Renal cortical epithelial cell (primary cell): ENCODE results near the gene CALD1. TPM values are rescaled to one million over a fixed set of nuclear protein-coding genes. Genes with fewer than 3 reads are reported as not detected.
"Not testable (repeated sequence)": the region's sequence is repeated elsewhere in the genome, so short reads cannot be mapped to it uniquely, and the experiment has no call there.

Experiments
- DNase-seq: peaks from one replicate; pipeline ENCODE4 v3.0.0-alpha.2; 2011; ENCODE audit warnings: low read depth
- total RNA-seq: library from RNA; depleted of rRNA; stranded (reverse); fragments of >200 nt; gene quantifications from 2 replicates; pipeline ENCODE4 v1.2.3, GENCODE V29; 2014

The CALD1 gene
- total RNA-seq, 1 donor from 2014 or later, result 155 TPM

DNA sequence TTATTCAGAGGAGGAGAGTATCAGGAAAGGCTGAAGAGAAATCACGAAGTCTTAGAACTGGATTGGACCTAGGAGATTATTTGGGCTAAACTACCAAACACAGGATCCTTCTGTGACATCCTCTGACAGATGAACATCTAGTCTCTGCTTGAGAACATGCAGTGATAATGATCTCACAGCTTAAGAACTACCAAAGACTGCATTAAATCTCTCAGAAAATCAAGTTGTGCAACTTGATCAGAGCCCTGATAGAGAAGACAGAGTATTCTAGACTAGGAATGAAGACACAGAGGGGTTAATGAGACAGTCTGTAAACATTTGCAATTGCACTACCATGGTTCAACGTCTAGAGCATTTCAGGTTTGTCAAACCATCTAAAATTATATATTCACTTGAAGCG is 169.7 kb downstream of the CALD1 start:
- no peak for DNase-seq

DNA sequence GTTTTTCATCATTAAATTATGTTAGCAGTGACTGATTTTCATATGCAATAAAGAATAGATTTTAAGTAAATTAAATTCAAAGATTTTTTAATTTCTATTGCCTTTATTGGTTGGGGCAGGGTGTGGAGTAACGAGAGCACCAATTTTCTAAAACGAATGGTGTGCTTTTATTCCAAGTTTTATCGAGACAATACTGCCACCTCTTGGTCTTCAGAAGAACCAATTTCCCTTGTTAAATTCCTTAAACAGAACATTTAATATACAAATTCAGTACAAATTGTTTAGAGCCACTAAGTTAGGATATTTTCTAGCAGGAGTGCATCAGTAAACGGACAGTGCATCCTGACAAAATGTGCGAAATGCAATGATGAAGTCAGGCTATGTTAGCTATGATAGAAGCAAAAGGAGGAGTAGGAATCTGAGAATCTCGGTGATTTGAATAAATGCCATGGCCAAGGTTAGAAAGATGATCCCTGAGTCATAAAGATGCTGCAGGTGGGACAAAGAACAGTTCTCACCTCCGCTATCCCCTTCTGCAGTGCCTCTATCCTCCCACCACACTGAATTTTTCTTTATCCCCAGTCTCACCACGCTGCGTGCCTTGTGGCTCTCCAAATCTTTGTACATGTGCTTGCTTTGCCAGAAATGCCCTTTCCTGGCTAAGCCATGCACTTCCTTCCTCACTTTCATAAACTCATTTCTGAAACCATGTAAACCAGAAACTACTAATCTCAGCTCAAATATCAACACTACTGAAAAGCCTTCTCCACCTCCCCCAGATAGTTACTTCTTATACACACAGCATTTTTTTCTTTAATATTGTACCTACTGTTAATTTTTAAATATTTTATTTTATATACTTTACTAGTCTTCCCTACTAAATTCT is 175.0 kb downstream of the CALD1 start:
- peak; percentile 64 for DNase-seq

- DNase-seq, result no peak
Observed at GRCh38 chr7:134957005-134957404, 177.6 kb downstream of the CALD1 start.

GRCh38 chr7:134959810-134960209 is 180.4 kb downstream of the CALD1 start:
- DNase-seq, result no peak

- no peak for DNase-seq
Observed at GRCh38 chr7:134962270-134962780, 182.9 kb downstream of the CALD1 start.

GRCh38 chr7:134963036-134963435 is 183.6 kb downstream of the CALD1 start:
- no peak for DNase-seq

GRCh38 chr7:134966691-134967090 is 187.3 kb downstream of the CALD1 start:
- DNase-seq, result peak; percentile 66

DNA sequence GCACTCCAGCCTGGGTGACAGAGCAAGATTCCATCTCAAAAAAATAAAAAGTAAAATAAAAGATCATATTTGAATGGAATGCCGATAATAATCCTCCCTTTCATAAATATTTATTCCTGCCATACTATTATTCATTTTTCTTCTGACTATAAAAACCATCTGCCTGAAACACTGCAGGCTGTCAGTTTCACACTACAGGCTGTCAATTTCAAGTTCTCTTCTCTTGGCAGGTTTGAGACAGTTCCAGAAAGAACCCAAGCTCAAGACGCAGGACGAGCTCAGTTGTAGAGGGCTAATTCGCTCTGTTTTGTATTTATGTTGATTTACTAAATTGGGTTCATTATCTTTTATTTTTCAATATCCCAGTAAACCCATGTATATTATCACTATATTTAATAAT is 188.7 kb downstream of the CALD1 start:
- no peak for DNase-seq

DNA sequence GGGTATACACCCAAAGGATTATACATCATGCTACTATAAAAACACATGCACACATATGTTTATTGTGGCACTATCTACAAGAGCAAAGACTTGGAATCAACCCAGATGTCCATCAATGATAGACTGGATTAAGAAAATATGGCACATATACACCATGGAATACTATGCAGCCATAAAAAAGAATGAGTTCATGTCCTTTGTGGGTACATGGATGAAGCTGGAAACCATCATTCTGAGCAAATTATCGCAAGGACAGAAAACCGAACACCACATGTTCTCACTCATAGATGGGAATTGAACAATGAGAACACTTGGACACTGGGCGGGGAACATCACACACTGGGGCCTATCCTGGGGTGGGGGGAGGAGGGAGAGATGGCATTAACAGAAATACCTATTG is 202.2 kb downstream of the CALD1 start:
- not testable (repeated sequence) for DNase-seq

- no peak for DNase-seq
Observed at GRCh38 chr7:134985894-134986362, 206.5 kb downstream of the CALD1 start.

- peak; percentile 90 for DNase-seq
Observed at GRCh38 chr7:134986363-134987251, 207.2 kb downstream of the CALD1 start, which contains the start of gene AGBL3. Gene AGBL3 (plus strand): TSS chr7:134986508. CDS start chr7:134987934, 1,426 bp downstream.

DNA sequence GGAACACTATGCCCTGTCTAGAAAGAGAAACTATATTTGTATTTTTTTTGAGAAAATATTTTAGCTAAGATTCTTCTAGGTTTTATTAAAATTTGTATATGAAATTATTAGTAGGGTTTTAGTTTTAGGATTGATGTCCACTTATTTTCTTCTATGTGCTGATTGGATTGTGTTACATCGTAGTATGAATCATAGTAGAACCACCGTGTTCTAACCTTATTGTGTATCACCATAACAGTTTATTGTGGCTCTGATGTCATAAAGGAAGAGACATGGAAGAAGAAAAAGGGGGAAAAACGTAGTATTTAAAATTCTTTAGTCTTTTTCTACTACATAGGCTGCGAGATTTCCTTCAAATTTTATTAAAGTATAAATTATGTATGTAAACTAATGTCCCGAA is 208.7 kb downstream of the CALD1 start:
- peak; percentile 43 for DNase-seq

- DNase-seq, result peak; percentile 93
Observed at GRCh38 chr7:134991469-134992339, 212.3 kb downstream of the CALD1 start.

DNA sequence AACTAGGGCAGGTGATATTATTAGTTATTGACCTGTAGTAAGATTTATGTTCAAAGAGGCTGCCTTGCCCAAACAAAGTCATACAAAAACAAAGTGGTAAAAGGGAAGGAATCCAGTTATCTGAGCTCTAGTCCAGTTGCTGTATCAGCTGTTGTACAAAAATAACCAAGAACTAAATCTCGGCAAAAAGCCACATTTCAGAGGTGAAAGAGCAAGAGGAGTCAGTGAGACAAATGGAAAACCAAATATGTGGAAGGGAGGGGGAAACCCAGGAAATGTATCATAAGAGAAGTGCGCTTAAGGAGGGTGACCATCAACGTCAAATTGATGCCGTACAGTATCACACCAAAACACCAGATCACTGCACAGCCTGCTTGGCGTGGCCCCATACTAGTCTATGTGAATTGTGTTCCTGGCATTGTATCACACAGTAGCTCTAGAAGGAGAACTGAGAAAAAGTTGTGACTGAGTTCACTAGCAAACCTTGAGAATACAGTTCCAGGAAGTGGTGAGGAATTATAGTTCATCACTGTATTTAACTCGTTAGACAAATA is 213.3 kb downstream of the CALD1 start:
- peak; percentile 41 for DNase-seq

DNA sequence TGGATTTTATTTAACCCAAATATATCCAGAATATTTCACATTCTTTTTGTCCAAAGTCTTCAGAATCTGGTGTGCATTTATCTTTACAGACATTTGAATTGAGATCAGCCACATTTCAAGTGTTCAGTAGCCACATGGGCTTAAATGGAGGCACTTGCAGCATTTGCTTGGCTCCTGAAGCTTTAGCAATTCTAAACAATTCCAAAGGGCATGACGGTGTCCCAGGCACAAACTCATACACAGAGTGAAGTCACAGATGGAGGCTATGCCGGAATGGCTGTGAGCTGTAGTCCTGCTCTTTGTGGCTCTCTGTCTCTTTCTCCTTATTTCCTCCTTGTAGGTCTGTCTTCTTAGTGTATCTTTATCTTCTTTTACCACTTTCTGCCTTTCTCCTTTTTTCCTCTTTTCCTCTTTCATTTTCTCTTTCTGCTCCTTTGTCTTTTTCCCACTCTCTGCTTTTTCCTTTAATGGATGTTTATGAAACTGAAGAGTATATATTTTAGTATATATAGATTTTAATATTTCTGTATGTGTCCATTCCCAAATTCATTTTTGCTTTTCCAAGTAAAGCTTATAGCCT is 214.5 kb downstream of the CALD1 start:
- DNase-seq, result no peak

- no peak for DNase-seq
Observed at GRCh38 chr7:134995239-134996096, 216.0 kb downstream of the CALD1 start.

GRCh38 chr7:134996097-134996550 is 216.7 kb downstream of the CALD1 start:
- DNase-seq, result peak; percentile 36

DNA sequence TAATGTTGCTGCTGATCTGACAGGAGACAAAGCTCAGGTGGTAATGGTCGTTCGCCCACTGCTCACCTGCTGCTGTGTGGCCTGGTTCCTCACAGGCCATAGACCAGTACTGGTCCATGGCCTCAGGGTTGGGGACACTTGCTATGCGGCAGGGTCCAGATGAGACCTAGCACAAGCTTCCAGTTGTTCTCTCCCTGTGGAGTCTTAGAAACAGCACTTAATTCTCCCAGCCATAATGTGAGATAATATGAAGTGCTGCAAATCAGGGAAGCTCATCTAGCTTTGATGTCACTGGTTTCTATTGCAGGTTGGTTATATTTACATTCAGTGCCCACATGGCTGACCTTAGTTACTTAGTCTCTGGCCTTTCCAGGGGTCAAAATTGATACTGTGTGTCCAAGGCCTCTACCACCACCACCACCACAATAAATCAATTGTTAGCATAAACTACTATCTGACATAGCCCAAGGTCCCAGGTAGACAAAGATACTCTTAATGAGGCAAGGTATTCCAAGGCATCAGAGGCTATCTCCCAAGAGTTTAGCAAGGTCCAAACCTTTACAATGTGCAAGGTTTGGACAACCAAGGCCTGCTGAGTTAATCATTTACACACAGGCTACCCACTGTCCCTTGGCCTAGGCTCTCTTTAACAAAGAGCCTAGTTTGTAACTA is 217.9 kb downstream of the CALD1 start:
- no peak for DNase-seq

DNA sequence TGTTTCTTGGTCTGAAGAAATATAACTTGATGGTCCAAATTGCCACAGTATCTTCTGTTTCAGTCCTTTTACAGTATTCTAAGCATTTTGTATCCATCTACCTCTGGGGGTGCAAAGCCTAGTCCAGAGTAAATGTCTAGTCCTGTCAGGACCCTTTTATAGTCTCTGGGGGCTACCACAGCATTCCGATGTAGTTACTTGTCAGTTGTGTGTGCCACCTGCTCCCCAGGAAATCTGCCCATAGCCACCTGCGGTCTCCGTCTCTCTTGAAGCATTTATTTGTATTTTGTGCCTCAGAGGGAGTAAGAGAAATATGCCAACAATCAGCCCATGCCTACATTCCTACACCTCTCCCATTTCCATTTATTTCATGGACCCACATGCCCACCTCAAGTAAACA is 219.7 kb downstream of the CALD1 start:
- DNase-seq, result no peak
